Small intestine (tissue), 7 donors: ENCODE results near the gene HIRA. TPM values are rescaled to one million over a fixed set of nuclear protein-coding genes. Genes with fewer than 3 reads are reported as not detected.
"Not testable (repeated sequence)": the region's sequence is repeated elsewhere in the genome, so short reads cannot be mapped to it uniquely, and the experiment has no call there.

Experiments
- DNase-seq, 2 donors: peaks; one replicate each; pipeline versions ENCODE4 v3.0.0 to v3.0.0-alpha.2; 2013
- FAIRE-seq: peaks from 2 replicates; lab custom pipeline; 2012; peaks lifted over from hg19 to GRCh38; lab: Jason Lieb, UNC
- H3K27ac ChIP-seq, 3 donors: one replicate each; pipeline ENCODE4 v1.5.1; 2013; ENCODE audit warnings: low read length in 2 of 3, mild to moderate bottlenecking in 2 of 3, control low read depth in 1 of 3, inconsistent platforms in 1 of 3, low read depth in 1 of 3, moderate library complexity in 1 of 3
- H3K27me3 ChIP-seq, 3 donors: one replicate each; pipeline ENCODE4 v1.6.1; 2013; ENCODE audit warnings: low read length in 3 of 3, inconsistent platforms in 1 of 3; ENCODE audit not compliant: control insufficient read depth in 3 of 3, insufficient read depth in 3 of 3
- H3K36me3 ChIP-seq, 3 donors: one replicate each; pipeline ENCODE4 v1.6.1; 2013; ENCODE audit warnings: low read length in 3 of 3, inconsistent platforms in 1 of 3, low read depth in 1 of 3, mild to moderate bottlenecking in 1 of 3, moderate library complexity in 1 of 3; ENCODE audit not compliant: control insufficient read depth in 3 of 3, insufficient read depth in 2 of 3
- H3K4me1 ChIP-seq, 3 donors: one replicate each; pipeline ENCODE4 v1.6.1; 2013; ENCODE audit warnings: low read length in 2 of 3, inconsistent platforms in 1 of 3, low read depth in 1 of 3, mild to moderate bottlenecking in 1 of 3, moderate library complexity in 1 of 3; ENCODE audit not compliant: control insufficient read depth in 3 of 3, insufficient read depth in 2 of 3
- H3K4me3 ChIP-seq, 3 donors: one replicate each; pipeline ENCODE4 v1.5.1; 2013; ENCODE audit warnings: low read length in 3 of 3, control low read depth in 1 of 3, inconsistent platforms in 1 of 3, low read depth in 1 of 3, mild to moderate bottlenecking in 1 of 3, moderate library complexity in 1 of 3
- H3K9me3 ChIP-seq, 2 donors: one replicate each; pipeline ENCODE4 v1.6.1; 2013; ENCODE audit warnings: low read depth in 1 of 2, low read length in 1 of 2; ENCODE audit not compliant: control insufficient read depth in 2 of 2, insufficient read depth in 1 of 2
- WGBS, 3 donors: extraction: QIAGEN DNeasy Blood & Tissue Kit; methylation state at CpG; one replicate each; pipeline ENCODE4 v1.1.7; 2013; 5-methylcytosine and 5-hydroxymethylcytosine counted together
- polyA plus RNA-seq, 4 donors: library from polyadenylated mRNA; stranded (reverse) in 3 of 4; unstranded in 1 of 4; fragments of 200-250 nt in 3 of 4; fragments of 120-200 nt in 1 of 4; gene quantifications; one replicate each; pipeline versions ENCODE4 v1.2.1 to v1.2.3, GENCODE V29; 2013
- donor health status: healthy with polysubstance abuse.
- donor health status: control.
- donor health status: control.
- donor health status: Bipolar disorder and iron deficiency.
- donor health status: healthy.

HIRA gene
- polyA plus RNA-seq, 4 donors, result 15.7 to 29.3 (median 21.3) TPM

DNA sequence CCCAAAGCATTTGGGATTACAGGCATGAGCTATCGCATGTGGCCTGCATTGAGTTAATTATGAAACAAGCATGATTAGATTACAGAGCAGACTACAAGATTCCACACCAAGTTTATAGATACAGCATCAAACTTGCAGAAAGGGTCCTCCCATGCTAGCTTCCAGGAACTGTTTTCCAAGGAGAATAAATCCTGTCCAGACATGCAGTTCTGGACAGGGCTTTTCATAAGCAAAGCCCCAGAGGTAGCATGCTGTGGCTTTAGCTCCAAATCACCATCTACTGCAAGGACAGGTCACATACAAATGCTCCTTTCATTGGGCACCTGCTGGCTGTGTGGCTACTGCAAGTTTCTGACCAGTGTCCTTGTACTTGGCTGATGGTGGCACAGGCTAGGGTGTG, 57.1 kb downstream of the HIRA start:
- peaks cover 20 to 69% (median 26%) of the 10 kb centered on the region in 3 donors for H3K36me3 ChIP-seq
- no peak overlapping the region for H3K27ac ChIP-seq
- 96 to 100% (median 100%) methylated on average over 1 of the region's 1 CpG for WGBS, 3 donors
- FAIRE-seq (no peak), DNase-seq (no peak)
- no peaks in the 10 kb centered on the region for H3K9me3 ChIP-seq
- no peak overlapping the region for H3K4me3 ChIP-seq
- no peaks in the 10 kb centered on the region for H3K4me1 ChIP-seq
- no peaks in the 10 kb centered on the region for H3K27me3 ChIP-seq

DNA sequence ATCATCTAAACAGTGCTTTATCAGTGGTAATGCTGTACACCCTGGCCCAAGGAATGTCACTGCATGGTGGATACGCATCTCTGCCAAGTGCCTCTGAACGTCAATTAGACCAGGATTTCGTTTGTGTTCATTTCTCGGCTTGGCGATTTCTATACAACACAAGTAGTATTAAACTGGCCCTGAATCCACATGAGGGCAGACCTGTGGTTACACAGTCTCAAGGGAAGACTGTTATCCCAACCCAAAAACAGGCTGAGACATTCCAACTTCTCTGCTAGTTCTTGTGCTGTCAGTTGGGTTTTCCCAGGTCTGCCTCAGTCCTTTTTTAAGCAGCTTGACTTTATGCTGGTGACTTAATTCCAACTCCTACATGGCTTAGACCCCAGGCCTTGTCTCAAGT, 58.1 kb downstream of the HIRA start:
- Histone ChIP-seq H3K36me3 (peaks cover 23 to 76% (median 32%) of the 10 kb centered on the region in 3 donors), H3K4me1 (no peaks in the 10 kb centered on the region), H3K27me3 (no peaks in the 10 kb centered on the region), H3K9me3 (no peaks in the 10 kb centered on the region), H3K4me3 (no peak overlapping the region), H3K27ac (no peak overlapping the region)
- DNase-seq (no peak), FAIRE-seq (no peak)
- WGBS, 3 donors, result 93 to 97% (median 94%) methylated on average over 5 of the region's 5 CpGs

DNA sequence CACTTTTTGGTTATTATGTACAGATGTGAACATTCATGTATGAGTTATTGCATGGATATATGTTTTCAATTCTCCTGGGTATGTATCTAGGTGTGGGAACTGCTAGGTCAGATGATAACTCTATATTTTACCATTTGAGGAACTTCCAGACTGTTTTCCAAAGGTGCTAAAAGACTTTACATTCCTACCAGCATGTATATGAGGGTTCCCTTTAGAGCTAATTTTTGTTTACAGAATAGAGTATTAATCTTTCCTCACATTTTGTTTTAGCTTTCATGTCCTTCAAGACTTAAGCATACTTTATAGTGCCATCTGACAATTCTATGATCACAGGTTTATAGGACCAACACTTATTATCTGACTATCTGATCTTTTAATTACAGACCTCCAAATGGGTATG, 59.6 kb downstream of the HIRA start:
- no peak for DNase-seq
- FAIRE-seq, result no peak
- Histone ChIP-seq H3K4me3 (no peak overlapping the region), H3K36me3 (peaks cover 21 to 69% (median 34%) of the 10 kb centered on the region in 3 donors), H3K4me1 (no peaks in the 10 kb centered on the region), H3K27ac (no peak overlapping the region), H3K9me3 (no peaks in the 10 kb centered on the region), H3K27me3 (no peaks in the 10 kb centered on the region)

DNA sequence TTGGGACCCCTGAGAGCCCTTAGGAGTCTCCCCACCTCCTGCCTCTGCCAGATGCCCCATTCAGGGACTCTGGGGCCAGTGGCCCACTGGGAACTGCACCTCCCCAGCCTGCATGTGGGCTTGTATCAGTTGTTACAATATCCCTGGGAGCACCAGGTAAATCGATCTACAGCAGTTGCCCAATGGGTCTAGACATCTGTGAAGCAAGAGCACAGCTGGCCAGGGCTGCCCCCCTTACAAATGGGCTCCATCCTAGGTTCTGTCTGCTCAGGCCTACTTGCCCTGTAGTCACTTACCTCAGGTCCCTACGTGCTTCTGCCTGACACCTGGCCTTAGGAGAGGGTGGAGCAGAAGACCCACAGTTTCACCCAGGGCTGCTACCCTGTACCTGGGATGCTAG, 62.7 kb downstream of the HIRA start:
- Histone ChIP-seq H3K27ac (no peak overlapping the region), H3K27me3 (no peaks in the 10 kb centered on the region), H3K36me3 (peaks cover 12 to 51% (median 23%) of the 10 kb centered on the region in 3 donors), H3K9me3 (no peaks in the 10 kb centered on the region), H3K4me3 (no peak overlapping the region), H3K4me1 (no peaks in the 10 kb centered on the region)
- DNase-seq (no peak), FAIRE-seq (no peak)
- 83 to 99% (median 96%) methylated on average over 2 of the region's 2 CpGs for WGBS, 3 donors

DNA sequence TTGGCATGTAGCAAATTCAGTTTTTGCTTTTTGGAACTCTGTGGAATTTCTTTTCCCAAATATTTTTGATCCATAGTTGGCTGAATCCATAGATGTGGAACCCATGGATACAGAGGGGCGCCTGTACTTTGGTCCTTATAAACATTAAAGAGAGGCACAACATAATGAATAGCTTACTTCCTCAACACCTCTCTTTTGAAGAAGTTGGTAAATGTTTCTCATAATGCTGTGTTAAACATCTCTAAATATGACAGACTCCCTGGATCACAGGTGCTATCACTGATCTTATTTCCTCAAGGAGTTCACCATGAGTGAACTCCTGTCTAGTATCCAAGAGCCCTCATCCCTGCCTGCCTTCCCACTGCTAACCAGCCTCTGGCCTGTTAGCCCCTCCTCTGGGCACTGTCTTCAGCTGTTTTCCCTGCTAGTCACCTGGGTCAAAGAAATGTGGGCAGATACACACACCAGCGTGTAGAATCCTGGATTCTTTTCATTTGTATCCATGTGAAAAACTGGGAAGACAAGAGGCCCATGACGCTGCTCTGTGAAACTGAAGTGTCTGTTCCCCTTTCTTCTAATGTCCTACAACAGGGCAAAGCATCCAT, 63.7 kb downstream of the HIRA start:
- H3K36me3 ChIP-seq, result peaks cover 12 to 53% (median 24%) of the 10 kb centered on the region in 3 donors
- WGBS, 3 donors, result 96 to 99% (median 97%) methylated on average over 3 of the region's 3 CpGs

DNA sequence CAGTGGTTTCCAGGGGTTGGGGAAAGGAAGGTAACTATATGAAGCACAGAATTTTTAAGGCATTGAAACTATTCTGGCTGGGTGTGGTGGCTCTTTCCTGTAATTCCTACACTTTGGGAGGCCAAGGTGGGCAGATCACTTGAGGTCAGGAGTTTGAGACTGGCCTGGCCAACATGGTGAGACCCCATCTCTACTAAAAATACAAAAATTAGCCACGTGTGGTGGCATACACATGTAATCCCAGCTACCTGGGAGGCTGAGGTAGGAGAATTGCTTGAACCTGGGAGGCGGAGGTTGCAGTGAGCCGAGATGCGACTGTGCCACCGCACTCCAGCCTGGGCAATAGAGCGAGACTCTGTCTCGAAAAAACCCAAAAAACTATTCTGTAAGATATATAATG, 68.0 kb downstream of the HIRA start:
- not testable (repeated sequence) for DNase-seq, H3K9me3 ChIP-seq, H3K4me3 ChIP-seq, H3K27me3 ChIP-seq, FAIRE-seq, H3K27ac ChIP-seq, H3K4me1 ChIP-seq
- peaks cover 10 to 61% (median 31%) of the 10 kb centered on the region in 3 donors for H3K36me3 ChIP-seq
- 95 to 97% (median 97%) methylated on average over 7 of the region's 7 CpGs for WGBS, 3 donors

More for the DNA sequence above, 63.7 kb downstream of the HIRA start:
- Histone ChIP-seq H3K27me3 (no peaks in the 10 kb centered on the region), H3K27ac (no peak overlapping the region), H3K9me3 (no peaks in the 10 kb centered on the region), H3K4me1 (no peaks in the 10 kb centered on the region), H3K4me3 (no peak overlapping the region)
- DNase-seq (no peak), FAIRE-seq (no peak)

DNA sequence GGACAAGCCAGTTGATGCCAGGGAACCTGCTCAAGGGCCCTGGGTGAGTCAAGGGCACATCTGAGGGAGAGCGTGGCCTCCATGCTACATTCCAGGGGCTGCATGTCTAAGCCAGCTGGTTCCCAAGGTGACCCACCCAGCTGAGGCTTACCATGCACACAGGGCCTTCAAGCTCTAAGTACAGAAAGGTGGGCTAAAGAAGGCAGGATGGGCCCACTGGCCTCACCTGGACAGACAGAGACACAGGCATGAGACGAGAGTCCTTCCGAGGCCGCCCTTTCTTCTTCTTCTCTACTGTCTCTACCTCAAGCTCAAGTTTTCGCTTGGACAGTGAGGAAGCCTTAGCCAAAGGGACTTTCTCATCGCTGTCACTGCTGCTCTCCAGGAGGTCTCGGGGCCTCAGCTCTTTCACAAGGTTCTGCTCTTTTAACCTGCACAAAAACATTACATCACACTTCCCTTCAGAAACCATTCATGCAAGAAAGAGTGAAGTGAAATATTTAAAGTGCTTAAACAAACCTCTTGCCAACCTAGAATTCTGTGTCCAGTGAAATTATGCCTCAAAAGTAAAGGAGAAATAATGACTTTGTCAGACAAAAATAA, 69.9 kb downstream of the HIRA start:
- WGBS, 3 donors, result 89 to 100% (median 98%) methylated on average over 7 of the region's 7 CpGs
- no peak for DNase-seq
- H3K27ac ChIP-seq, result no peak overlapping the region

DNA sequence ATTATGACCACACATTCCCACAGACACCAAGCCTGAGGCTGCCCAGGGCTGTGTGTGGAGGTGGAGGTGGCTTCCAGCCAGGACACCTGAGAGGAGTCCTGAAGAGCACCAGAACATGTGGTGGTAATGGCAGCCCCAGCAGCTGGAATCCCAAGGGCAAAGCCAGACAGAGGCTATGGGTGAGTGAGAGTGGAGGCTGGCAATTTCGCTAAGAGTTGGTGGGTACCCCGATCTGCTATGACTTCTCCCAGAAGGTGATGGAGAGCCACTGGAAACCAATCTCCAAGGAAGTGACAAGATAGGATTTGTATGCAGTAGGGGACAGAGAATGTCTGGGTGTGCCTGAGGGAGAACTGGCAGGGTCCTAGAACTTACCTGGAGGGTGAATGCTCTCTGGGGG, 70.7 kb downstream of the HIRA start:
- Histone ChIP-seq H3K27me3 (no peaks in the 10 kb centered on the region), H3K4me1 (no peaks in the 10 kb centered on the region), H3K4me3 (no peak overlapping the region), H3K36me3 (peaks cover 10 to 75% (median 31%) of the 10 kb centered on the region in 3 donors), H3K9me3 (no peaks in the 10 kb centered on the region), H3K27ac (no peak overlapping the region)
- DNase-seq, result no peak
- 96 to 100% (median 96%) methylated on average over 2 of the region's 2 CpGs for WGBS, 3 donors
- FAIRE-seq, result no peak

More for the DNA sequence above, 69.9 kb downstream of the HIRA start:
- H3K36me3 ChIP-seq, result peaks cover 10 to 68% (median 31%) of the 10 kb centered on the region in 3 donors
- no peak for FAIRE-seq
- H3K4me3 ChIP-seq, result no peak overlapping the region
- H3K4me1 ChIP-seq, result no peaks in the 10 kb centered on the region
- no peaks in the 10 kb centered on the region for H3K9me3 ChIP-seq
- H3K27me3 ChIP-seq, result no peaks in the 10 kb centered on the region
